GM20000 (cell line): Measurements from ENCODE around the gene F11.

Experiments
- DNase-seq: peaks from one replicate; pipeline ENCODE4 v3.0.0; 2012; ENCODE audit warnings: low spot score
- TF ChIP-seq, protein P1 (sequence below): IDR thresholded peaks from 2 replicates; pipeline ENCODE4 v1.5.1; 2012; ENCODE audit warnings: mild to moderate bottlenecking, control low read depth; ENCODE audit errors: extremely low read depth, missing control alignments

F11 gene

DNA sequence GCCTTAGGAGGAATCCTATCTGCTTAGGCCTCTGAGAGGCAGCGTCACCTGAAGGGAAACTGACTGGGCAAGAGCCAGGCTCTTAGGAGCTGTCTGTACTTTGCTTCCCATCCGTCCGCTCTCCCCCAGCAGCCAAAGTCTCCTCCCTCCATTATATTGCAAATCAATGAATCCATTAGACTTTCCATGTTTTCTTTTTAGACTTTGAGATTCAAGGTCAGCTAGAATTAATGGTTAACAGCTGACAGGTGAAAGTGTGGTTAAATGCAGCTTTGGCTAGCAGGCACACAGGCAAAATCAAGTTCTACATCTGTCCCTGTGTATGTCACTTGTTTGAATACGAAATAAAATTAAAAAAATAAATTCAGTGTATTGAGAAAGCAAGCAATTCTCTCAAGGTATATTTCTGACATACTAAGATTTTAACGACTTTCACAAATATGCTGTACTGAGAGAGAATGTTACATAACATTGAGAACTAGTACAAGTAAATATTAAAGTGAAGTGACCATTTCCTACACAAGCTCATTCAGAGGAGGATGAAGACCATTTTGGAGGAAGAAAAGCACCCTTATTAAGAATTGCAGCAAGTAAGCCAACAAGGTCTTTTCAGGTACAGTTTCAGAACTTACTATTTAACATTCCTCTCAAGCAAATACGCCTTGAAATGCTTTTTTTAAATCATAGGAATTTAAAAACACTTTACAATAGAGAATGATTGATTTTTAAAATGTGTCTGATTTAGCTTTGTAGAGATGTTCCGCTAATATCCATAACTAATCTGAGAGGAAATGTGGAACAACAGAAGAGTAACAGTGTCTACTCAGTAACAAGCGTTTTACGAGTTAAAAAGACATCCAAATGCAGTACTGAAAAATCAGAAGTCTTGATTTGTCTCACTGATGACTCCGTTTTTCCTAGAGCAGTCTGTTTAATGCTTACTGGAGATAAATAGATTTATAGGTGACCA, at the start of gene F11:
Gene F11 (plus strand): TSS at position 507 of the 970 bp plus-strand sequence. CDS start 948 bp downstream, outside the sequence.
- no peak for DNase-seq

DNA sequence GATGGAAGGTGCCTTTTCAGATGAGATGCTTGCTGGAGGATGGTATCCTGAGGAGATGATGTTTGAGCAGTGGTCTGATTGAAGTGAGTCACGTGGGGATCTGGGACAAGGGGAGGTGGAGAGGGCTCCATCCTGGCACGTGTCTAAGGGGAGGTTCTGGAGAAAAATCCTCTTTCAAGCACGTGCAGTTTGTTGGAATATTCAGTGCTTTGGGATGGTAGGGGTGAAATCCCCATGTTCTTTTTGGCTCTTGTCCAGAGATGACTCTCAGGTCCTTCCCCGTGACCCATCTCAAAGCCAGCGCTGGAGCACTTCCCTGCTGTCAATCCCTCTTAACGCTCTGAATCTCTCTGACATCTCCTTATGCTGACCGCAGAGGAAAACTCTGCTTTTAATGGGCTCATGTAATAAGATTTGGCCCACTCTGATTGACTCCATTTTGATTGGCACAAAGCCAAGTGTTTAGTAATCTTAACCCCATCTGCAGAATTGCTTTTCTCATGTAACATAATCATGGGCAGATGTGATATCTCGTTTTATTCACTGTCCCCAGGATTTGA, 49.4 kb upstream of the F11 start:
- TF ChIP-seq, protein P1, sequence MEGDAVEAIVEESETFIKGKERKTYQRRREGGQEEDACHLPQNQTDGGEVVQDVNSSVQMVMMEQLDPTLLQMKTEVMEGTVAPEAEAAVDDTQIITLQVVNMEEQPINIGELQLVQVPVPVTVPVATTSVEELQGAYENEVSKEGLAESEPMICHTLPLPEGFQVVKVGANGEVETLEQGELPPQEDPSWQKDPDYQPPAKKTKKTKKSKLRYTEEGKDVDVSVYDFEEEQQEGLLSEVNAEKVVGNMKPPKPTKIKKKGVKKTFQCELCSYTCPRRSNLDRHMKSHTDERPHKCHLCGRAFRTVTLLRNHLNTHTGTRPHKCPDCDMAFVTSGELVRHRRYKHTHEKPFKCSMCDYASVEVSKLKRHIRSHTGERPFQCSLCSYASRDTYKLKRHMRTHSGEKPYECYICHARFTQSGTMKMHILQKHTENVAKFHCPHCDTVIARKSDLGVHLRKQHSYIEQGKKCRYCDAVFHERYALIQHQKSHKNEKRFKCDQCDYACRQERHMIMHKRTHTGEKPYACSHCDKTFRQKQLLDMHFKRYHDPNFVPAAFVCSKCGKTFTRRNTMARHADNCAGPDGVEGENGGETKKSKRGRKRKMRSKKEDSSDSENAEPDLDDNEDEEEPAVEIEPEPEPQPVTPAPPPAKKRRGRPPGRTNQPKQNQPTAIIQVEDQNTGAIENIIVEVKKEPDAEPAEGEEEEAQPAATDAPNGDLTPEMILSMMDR: no peak
- DNase-seq: no peak

More for the DNA sequence above, at the start of gene F11:
- TF ChIP-seq, protein P1: no peak

- no peak for DNase-seq
- TF ChIP-seq, protein P1: no peak
These were observed 48.2 kb upstream of the F11 start for GRCh38 chr4:186217733-186218293.

GRCh38 chr4:186221624-186222023, 44.4 kb upstream of the F11 start:
- DNase-seq: no peak
- TF ChIP-seq, protein P1: no peak

GRCh38 chr4:186225848-186226247, 40.1 kb upstream of the F11 start:
- TF ChIP-seq, protein P1: no peak

DNA sequence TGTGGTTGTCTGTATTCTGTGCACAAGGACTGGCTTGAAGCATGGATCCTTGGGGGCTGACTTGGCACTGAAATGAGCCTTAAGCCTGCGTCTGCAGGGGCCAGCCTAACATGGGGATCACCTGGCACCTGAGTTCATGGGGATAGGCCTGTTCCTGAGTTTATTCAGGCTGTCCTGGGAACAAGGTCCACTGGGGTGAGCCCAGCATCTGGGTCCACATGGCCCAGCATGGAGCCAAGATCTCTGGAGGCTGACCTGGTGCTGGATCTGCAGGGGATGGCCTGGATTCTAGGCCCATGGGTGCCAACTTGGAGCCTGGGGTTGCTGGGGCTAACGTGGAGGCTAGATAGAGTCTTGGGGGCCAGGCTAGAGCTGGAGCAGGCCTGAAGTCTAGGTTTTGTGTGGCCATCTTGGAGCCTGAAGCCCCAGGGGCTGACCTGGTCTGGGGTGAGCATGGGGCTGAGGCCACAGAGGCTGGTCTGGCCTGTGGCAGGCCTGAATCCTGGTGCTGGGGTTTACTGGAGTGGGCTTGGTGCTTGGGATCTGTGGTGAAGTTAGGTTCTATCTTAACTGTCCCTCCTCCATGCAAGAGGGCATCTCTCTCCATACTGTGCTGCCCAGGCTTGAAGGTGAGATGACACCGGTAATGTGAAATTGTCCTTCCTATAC, 39.3 kb upstream of the F11 start:
- no peak for DNase-seq
- TF ChIP-seq, protein P1: no peak

More at GRCh38 chr4:186225848-186226247, 40.1 kb upstream of the F11 start:
- DNase-seq: no peak
